Skin epidermis (tissue), 12 donors: ENCODE measurements around the gene TYW1.
"Not testable (repeated sequence)": the region's sequence is repeated elsewhere in the genome, so short reads cannot be mapped to it uniquely, and the experiment has no call there.

Experiments used
- H3K27ac ChIP-seq, 21 experiments: fragments of 200-600 bp; sonication (generic) in 11 of 21; one replicate each; pipeline ENCODE4 v1.5.0; 2020; ENCODE audit warnings: mild to moderate bottlenecking in 3 of 21, inconsistent platforms in 2 of 21, moderate library complexity in 2 of 21
- H3K4me3 ChIP-seq, 7 experiments: fragments of 200-600 bp; sonication (generic) in 2 of 7; one replicate each; pipeline ENCODE4 v1.5.0; 2020; ENCODE audit warnings: inconsistent platforms in 2 of 7, mild to moderate bottlenecking in 2 of 7, moderate library complexity in 1 of 7

The TYW1 gene, protein sequence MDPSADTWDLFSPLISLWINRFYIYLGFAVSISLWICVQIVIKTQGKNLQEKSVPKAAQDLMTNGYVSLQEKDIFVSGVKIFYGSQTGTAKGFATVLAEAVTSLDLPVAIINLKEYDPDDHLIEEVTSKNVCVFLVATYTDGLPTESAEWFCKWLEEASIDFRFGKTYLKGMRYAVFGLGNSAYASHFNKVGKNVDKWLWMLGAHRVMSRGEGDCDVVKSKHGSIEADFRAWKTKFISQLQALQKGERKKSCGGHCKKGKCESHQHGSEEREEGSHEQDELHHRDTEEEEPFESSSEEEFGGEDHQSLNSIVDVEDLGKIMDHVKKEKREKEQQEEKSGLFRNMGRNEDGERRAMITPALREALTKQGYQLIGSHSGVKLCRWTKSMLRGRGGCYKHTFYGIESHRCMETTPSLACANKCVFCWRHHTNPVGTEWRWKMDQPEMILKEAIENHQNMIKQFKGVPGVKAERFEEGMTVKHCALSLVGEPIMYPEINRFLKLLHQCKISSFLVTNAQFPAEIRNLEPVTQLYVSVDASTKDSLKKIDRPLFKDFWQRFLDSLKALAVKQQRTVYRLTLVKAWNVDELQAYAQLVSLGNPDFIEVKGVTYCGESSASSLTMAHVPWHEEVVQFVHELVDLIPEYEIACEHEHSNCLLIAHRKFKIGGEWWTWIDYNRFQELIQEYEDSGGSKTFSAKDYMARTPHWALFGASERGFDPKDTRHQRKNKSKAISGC

DNA sequence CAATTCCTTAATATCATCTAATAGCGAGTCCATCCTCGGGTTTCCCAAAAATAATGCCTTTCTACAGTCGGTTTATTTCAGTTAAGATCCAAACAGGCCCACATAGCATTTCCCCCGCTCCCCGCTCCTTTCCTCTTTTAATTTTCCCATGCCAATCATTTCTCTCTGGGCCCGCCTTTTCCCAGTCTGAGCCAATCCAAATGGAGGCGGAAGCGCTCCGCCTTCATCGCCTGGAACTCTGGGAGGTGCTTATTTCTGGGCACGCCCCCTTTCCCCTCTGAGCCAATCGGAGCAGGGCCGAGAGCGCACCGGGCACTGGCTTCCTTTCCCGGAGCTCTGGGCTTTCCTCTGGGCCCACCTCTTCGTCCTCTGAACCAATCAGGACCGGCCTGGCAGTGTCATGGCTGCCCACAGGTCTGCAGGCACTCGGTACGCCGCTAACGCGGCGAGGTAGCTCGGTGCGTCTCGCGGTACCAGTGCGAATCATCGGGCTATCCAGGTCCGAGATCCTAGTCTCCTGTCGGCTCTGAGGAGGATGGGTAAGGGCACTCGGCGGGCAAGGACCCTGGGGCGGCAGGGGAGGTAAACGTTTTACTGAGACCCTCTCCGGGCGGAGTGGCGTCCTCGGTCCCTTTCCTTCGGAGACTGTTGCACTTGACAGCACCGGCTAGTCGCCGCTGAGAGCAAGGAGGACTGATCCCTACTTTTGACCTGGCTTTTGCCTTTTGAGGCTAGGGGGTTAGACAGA lies at the start of gene TYW1:
TYW1 (plus strand) TSS at position 390 of the 748 bp plus-strand sequence; CDS start at position 536, 146 bp downstream.
- peak within 1 kb of the TSS; percentile 60 to 83 (median 81) for H3K4me3 ChIP-seq

DNA sequence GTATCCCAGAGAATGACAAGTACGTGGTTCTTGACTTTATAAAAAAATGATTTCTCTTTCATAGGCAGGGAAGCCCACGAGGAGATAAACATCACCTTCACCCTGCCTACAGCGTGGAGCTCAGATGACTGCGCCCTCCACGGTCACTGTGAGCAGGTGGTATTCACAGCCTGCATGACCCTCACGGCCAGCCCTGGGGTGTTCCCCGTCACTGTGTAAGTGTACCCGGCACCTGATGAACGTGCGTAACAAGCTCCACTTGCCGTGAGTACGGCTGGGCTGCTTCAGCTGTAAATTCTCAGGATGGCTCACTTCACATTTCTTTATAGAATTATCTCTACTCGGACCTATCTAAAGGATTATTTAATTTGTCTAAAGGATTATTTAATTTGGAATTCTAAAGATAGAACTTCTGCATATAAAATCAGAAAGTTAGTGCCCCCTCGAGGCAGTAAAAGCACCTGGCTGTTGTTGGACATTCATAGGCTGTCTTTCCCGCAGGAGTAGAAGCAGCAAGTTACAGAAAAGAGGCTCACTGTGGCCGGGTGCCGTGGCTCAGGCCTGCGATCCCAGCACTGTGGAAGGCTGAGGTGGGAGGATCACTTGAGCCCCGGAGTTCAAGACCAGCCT lies 48.0 kb upstream of the TYW1 start:
- Histone ChIP-seq H3K4me3 (no peak overlapping the region), H3K27ac (no peak overlapping the region)

More for the DNA sequence above, at the start of gene TYW1:
- peak within 1 kb of the TSS in 20 of 21 experiments; percentile 42 to 96 (median 78) for H3K27ac ChIP-seq

DNA sequence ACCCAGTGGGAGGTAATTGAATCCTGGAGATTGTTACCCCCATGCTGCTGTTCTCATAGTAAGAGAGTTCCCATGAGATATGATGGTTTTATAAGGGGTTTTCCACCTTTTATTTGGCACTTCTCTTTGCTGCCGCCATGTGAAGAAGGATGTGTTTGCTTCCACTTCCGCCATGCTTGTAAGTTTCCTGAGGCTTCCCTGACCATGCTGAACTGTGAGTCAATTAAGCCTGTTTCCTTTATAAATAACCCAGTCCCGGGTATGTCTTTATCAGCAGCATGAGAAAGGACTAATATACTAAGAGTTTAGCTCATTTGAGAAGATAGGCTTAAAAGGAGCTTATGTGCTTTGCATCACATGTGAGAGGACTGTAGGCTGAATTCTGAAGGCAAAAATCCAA lies 46.3 kb upstream of the TYW1 start:
- no peak overlapping the region for H3K27ac ChIP-seq

DNA sequence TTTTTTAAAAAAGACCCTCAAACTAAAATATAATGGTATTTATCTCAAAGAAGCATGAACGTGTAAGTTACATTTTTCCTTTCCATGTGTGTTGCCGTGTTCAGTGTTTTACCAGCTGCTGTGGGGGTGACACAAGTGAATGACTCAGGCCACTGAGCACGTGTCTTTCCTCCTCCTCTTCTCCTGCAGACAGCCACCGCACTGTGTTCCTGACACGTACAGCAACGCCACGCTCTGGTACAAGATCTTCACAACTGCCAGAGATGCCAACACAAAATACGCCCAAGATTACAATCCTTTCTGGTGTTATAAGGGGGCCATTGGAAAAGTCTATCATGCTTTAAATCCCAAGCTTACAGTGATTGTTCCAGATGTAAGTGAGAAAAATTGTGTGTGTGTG lies 45.9 kb upstream of the TYW1 start:
- no peak overlapping the region for H3K27ac ChIP-seq
- no peak overlapping the region for H3K4me3 ChIP-seq

More for the DNA sequence above, 46.3 kb upstream of the TYW1 start:
- no peak overlapping the region for H3K4me3 ChIP-seq

DNA sequence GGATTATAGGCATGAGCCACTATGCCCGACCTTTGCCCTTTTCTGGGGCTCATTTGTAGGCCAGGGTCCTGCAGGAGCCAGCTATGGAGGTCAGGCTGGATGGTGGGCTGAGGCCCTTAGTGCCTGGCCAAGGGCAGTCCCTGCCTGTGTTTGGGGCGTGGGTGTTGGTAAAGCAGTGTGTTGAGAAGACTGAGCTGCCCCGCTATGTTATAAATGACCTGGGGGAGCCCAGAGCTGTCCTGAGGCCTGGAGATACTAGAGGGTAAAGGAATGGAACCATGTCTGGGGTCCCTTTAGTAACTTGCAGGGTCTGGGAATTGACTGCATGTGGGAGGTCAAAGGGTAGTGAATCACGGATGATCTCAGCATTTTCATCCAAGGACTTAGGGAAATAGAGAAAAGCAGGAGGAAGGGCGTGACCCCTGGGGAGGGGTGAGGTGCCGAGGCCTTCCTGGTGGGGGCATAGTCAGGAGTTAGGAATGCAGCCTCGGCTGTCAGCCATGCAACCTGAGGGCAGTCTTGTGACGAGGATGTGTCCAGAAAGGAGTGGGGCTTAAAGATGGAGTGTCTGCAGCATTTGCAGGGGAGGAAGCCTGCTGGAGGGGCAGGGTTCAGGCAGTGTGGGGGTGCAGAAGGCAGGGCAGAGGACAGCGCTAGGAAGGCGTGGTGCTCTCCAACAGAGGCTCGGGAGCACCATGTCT lies 44.1 kb upstream of the TYW1 start:
- peak overlapping the region in 2 of 21 experiments; percentile 31 to 54 for H3K27ac ChIP-seq
- no peak overlapping the region for H3K4me3 ChIP-seq

DNA sequence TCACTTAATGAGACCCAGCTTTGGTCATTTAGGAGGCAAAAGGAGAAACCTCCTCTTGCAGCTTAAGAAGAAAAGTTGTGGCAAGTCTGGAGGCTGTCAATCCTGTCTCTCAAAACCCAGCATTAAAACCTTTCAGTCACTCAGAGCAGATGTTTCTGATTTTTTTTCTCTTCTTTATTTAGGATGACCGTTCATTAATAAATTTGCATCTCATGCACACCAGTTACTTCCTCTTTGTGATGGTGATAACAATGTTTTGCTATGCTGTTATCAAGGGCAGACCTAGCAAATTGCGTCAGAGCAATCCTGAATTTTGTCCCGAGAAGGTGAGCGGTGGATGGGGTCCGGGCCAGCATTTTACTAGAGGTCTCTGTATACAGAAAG lies 43.6 kb upstream of the TYW1 start:
- H3K27ac ChIP-seq: no peak overlapping the region
- H3K4me3 ChIP-seq: no peak overlapping the region

DNA sequence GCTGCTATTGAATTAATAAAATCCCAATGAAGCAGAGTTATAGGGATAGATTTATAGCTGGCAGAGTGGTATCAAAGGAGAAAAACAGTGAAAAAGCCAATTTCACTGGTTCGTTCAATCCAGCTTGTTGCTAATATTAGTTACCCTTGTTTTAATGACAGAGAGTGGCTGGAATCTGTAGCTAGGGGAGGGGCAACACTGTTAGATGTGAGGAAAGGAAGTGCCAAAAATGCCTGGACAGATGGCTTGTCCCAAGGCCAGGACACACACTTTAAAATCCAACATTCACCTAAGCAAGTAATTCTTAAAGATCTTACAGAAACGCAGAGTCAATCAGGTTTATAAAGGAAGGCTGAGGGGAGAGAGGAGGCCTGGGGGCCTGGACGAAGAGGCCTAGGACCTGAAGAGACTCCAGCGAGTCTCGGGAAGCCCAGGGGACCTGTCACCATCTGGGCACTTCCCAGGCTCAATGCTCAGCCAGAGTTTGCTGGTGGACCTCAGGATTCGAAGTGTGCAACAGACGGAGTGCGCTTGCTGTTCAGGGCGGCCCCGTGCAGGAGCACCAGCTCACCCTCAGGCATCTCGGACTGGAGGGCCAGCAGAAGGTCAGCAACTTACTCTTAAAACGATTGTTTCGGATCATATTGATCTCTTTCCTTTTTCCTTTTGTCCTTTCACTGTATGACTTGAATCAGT lies 38.9 kb upstream of the TYW1 start:
- Histone ChIP-seq H3K27ac (no peak overlapping the region), H3K4me3 (no peak overlapping the region)

DNA sequence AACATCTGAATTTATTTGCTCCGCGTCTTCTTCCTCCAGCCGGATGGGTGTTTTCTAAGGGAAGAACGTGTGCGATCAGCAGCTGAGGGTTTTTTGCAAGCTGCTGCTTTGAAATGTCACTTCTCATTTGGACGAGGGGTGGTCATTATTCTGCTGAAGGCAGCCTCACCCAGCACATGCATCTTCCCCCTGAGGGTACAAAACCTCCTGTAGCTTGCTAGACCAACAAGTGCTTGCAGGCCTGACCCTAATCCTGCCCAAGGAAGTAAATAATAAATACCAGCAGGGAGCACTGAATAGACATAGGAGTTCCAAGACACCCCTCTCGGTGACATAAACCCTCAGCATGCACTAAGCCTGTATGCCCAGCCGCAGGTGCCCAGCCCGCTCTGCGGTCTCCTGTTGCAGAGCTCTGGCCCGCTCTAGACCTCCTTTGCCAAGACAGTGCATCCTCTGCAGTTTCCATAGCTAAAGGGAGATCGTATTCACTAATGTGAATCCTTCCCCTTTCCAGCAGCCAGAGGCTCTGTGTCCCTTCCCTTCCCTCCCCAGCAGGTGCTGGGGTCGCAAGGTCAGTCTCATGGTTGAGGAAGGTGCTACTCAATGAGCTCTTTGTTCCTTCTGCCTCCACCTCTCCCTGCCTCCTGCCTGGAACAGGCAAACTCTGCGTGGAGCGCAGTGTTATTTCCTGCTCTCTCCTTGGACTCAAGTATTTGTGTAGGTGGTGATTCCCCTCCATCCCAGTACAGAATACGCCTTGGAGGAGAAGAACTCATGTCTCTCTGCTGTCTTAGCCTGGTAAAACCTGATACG lies 37.9 kb upstream of the TYW1 start:
- H3K27ac ChIP-seq: no peak overlapping the region
- no peak overlapping the region for H3K4me3 ChIP-seq

DNA sequence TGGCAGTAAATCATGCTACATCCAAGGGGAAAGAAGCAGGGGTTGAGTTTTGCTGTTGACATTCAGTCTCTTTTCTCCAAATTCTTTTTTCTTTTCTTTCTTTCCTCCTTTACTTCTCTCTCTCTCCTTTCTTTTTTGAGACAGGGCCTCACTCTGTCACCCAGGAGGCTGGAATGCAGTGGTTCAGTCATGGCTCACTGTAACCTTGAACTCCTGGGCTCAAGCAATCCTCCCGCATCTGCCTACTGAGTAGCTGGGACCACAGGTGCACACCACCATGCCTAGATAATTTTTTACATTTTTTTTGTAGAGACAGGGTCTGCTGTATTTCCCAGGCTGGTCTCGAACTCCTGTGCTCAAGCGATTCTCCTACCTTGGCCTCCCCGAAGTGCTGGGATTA lies 36.4 kb upstream of the TYW1 start:
- no peak overlapping the region for H3K27ac ChIP-seq
- no peak overlapping the region for H3K4me3 ChIP-seq

DNA sequence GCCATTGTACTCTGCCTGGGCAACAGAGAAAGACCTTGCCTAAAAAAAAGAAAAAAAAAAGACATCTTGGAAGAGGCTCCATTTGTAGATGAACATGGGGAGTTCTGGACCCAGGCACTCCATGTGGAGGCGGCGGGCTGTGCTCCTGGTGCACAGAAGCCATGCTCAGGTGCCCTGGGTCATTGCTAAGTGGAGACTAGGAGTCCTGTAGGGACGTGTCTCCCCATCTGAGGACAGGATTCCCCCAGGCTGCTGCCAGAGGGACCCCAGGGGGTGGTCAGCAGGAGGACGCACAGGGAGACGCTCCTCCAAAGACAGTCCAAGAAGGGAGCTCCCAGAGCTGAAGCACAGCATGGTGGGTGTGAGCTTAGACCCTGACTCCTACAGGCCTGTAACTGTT lies 35.5 kb upstream of the TYW1 start:
- no peak overlapping the region for H3K27ac ChIP-seq
- H3K4me3 ChIP-seq: no peak overlapping the region

DNA sequence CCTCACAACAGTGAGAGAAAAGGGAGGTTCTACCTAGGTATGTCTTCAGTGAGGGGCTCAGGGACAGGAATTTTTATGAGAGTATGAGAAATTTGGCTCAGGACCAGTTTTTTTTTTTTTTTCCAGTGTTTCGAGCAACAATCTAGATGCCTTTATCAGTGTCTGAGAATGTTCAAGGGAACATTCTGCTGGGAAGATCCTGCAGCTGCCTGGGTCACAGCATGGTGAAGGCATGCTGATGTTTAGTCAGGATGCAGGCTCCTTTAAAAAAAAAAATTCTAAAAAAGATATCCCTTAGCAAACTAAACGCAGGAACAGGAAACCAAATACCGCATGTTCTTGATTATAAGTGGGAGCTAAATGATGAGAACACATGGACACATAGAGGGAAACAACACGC lies 32.2 kb upstream of the TYW1 start:
- no peak overlapping the region for H3K4me3 ChIP-seq

DNA sequence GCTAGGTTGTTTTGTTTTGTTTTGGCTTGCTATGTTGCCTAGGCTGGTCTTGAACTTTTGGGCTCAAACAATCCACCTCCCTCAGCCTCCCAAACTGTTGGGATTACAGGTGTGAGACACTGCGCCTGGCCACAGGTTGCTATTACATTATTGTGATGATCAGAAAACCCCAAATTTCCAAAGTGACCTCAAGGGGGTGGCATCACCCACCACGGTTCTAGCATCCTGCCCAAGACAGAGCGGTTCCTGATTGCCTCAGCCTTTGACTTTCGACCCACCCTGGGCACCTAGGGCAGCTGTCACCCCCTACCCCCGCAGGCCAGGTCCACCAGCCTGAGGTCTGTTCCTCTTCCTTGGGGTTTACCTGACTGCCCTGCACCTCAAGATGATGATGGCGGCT lies 29.6 kb upstream of the TYW1 start:
- H3K27ac ChIP-seq: no peak overlapping the region
- no peak overlapping the region for H3K4me3 ChIP-seq

More for the DNA sequence above, 32.2 kb upstream of the TYW1 start:
- H3K27ac ChIP-seq: no peak overlapping the region

DNA sequence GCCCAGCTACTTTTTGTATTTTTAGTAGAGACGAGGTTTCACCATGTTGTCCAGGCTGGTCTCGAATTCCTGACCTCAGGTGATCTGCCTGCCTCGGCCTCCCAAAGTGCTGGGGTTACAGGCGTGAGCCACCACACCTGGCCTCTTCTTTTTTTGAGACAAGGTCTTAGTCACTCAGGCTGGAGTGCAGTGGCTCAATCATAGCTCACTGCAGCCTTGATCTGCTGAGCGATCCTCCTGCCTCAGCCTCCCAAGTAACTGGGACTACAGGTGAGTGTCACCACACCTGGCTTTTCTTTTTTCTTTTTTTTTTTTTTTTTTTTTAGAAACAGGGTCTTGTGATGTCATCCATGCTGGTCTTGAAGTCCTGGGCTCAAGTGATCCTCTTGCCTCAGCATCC lies 27.6 kb upstream of the TYW1 start:
- not testable (repeated sequence) for H3K27ac ChIP-seq

DNA sequence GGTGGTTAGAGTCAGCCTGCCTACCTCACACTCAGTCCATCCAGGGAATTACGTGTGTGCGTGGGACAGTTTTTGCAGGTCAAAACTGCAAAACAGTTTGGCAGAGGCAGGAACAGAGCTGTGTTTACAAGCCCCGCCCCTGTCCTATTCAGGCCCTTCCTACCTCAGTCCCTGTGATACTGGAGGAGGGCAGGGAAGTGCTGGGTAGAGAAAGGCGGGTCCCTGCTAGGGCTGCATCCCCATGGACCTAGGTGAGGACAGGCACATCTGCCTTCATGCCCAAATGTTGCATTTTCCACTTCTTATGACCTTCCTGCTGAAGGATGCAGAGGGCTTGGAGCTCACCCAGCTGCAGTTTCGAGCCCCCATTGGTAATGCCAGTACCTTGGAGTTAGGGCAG lies 26.3 kb upstream of the TYW1 start:
- Histone ChIP-seq H3K4me3 (no peak overlapping the region), H3K27ac (no peak overlapping the region)

More for the DNA sequence above, 27.6 kb upstream of the TYW1 start:
- not testable (repeated sequence) for H3K4me3 ChIP-seq

DNA sequence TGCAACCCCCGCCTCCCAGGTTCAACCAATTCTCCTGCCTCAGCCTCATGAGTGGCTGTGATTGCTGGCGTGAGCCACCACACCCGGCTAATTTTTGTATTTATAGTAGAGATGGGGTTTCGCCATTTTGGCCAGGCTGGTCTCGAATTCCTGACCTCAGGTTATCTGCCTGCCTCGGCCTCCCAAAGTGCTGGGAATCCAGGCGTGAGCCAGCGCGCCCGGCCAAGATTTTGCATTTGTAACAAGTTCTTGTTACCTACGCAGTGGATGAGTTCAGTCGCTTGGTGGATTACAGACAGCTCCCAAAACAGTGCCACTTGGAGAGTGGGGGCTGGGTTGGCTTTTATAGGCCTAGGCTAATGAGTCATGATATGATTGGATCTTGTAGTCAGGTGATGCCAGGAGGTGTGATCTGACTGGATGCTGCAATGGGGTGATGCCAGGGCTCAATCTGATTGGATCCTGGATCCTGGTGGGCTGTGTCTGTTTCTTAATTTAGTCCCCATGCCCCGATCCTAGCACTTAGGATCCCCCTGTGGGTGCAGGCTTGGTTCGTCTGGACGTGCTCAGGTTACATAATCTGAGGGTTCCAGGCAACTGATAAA lies 21.5 kb upstream of the TYW1 start:
- H3K4me3 ChIP-seq: no peak overlapping the region
- H3K27ac ChIP-seq: no peak overlapping the region

DNA sequence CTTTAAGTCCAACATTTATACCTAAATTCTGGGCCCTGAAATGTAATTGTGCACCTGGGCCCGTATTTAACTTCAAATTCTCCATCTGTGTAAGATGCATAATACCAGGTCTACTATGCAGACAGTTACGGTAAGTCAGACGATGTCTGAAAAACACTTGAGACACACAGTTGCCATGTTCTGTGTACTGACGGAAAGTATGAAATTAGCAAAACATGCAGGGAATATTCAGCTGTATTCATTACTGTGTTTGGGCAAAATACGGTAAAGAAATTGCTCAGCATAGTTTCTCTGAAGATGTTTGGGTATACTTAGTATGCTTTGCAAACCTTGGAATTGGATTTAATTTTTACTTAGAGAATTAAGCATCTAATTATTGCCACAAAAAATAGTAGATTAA lies 18.3 kb upstream of the TYW1 start:
- H3K27ac ChIP-seq, H3K4me3 ChIP-seq: not testable (repeated sequence)

DNA sequence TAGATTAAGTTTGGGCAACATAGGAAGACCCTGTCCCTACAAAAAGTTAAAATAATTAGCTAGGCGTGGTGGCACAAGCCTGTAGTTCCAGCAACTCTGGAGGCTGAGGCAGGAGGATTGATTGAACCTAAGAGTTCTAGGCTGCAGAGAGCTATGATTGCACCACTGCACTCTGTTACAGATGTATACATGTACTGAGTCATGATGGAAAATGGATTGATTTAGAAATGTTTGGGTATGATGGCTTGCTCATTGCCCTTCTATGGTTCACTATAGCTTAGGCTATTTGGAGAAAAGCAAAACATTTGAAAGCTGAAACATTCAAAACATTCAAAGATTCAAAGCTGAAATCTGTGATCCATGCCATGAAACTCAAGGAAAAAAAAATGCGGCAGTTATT lies 17.6 kb upstream of the TYW1 start:
- H3K4me3 ChIP-seq, H3K27ac ChIP-seq: not testable (repeated sequence)

DNA sequence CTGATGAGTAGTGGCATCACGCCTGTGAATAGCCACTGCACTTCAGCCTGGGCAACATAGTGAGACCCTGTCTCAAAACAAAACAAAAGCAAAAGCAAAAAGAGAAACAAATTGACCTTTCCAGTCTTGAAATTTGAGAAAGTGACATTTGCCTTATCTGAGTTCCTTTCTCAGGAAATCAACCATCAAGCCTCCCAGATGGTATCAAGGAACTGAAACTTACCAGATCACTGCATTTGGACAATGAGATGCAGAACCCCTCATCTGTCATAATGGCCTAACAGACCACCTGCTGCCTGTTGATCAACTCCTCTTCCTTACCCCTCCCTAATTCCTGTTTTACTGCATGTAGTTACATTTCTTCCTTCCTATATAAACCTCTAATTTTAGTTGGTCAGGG lies 16.3 kb upstream of the TYW1 start:
- H3K4me3 ChIP-seq, H3K27ac ChIP-seq: not testable (repeated sequence)
